NCI-H146 treated with DMSO at 0.1 percent for 48 hours (cell line): ENCODE data around the gene MOCOS.

Source experiments
- DNase-seq: peaks from one replicate; lab custom pipeline; 2025; ENCODE audit not compliant: unreplicated experiment; lab: John Stamatoyannopoulos, UW

The MOCOS gene

DNA sequence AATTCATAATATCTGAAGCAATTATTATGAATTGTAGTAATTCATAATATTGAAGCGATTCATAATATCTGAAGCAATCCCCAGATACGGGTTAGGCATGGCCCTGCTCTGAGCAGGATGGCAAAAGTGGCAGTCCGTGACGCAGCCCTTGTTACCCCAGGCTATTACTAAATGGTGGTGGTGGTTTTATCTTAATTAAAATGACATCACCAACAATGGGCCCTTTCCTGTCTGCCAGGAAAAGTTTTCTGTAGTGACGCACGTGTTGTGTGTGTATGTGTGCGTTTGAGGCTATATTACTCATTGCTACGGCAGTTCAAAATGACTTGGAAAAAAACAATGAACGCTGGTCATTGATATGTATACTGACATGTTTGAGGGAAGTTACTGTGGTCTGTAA lies 10.6 kb upstream of the MOCOS start:
- no peak for DNase-seq

DNA sequence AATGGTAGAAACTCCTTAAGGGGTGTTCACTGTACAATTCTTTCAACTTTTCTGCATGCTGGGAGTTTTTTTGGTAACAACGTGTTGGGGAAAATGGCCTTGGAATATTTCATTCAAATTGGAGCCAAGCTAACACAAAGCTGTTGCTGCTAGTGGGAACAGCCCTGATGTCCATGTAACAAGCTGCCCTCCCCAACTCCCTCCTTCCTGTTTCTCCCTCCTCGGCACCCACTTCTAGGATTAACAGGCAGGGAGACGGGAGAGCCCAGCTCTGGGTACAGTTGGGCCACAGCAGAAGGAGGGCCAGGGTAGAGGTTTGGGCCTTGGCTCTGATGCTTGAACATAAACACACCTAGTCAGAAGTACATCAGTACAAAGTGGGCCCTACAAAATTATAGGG lies 9.4 kb upstream of the MOCOS start:
- DNase-seq = no peak

DNA sequence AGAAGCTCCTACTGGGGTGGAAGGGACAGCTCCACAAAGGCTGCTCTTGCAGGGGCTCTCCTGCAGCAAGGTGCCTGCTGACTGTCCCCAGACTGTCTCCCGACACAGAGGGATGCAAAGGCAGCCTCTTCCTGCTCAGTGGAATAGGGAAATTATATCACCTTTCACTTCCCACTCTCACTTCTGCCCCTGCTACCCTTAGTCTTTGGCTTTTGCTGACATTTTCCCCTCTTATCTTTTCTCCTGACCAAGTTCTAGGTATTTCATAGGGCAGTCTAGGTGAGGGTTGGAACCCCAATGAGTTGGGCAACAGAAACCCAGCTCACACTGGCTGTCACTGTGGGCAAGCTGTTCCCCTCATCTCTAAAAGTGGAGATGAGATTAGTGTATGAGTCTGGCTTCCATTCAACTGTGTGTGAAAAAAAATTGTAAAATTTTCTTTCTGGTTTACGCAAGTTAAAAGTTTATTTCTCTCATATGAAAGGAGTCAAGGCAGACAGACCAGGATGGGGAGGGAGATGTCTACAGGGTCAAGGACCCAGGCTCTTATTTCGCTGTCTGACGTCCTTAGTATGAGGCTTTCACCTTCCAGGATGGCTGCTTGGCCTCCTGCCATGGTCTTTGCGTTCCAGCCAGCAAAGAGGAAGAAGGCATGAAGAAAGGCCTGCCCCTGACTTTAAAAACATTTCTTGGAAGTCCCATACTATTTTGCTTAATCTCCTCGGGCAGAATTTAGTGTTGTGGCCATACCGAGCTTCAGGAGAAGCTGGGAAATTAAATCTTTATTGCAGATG lies 7.5 kb upstream of the MOCOS start:
- DNase-seq = no peak

DNA sequence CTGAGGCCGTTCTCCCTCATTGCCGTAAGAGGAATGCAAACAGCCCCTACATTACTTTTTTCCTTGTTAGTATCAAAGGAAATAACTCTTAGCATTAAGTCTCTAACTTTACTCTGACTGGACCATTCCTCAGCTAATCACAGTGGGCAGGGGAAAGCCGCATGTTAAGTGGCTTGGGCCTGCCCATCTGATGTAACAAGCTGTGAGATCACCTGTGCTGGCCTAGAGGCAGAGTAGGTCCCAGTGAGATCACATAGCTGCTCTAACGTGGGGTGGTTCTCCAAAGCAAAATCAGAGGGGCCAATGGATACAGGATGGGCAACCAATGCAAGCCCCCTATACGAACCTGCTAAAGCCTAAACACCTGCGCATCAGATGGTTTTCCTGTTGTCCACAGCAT lies 5.9 kb upstream of the MOCOS start:
- DNase-seq = no peak

DNA sequence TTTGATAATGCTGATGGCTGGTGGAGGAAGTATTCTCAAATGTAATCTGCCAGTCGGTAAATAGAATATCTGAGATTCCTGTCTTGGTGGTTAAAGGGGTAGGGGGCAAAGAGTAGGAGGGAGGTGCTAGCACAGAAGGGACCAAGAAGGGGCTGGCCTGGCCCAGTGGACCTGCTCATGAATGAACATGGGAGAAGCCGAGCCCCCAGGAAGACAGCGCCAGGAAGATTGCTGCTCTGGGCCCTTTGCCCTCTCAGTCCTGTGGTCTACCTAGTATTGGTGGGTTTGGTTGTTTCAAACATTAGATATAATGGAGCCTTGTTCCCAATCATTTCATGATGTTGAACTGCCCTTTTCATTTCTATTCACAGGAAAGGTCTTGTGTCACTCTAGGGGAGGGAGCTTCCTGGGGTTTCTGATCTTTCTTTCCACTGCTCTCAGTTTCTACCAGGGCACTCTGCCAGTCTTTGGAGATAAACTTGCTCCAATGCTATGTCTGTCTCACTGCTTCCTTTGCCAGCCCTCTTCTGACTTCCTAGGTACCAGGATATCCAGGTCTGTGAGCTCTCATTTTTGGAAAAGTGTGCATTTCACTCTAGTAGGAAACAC lies 5.3 kb upstream of the MOCOS start:
- DNase-seq = no peak

DNA sequence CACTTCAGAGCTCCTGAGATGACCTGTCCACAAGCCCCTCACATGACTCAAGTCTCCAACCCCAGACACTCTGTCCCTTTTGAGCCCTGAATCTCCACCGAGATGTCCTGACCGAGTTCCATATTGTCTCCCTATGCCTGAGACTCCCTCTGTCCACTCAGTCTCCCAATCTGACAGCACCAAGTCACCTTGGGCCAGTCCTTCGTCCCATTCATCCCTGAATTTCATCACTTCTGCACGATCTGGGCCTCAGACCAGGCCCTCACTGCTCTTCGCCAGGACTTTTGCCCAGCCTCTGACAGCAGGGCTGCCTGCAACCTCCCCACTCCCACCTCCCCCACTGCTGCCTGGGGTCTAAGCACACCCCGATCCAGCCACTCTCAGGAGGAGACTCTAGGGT lies 4.3 kb upstream of the MOCOS start:
- no peak for DNase-seq

DNA sequence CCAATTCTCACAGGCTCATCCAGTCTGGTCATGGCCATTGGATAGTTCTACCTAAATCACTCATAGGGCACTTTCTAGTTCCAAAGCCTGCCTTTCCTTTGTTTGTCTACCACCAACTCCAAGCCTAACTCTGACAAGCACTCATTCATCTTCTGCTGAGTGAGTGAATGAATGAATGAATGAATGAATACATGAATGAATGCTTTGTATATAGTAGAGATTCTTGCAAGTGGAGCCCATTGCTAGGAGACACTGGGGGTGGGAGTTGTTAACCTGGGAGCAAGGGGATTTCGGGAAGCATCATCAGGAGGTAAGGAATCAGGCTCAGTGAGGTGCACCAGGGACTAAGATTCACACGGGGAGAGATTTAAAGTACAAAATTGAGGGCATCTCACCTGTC lies 3.3 kb upstream of the MOCOS start:
- DNase-seq = no peak

DNA sequence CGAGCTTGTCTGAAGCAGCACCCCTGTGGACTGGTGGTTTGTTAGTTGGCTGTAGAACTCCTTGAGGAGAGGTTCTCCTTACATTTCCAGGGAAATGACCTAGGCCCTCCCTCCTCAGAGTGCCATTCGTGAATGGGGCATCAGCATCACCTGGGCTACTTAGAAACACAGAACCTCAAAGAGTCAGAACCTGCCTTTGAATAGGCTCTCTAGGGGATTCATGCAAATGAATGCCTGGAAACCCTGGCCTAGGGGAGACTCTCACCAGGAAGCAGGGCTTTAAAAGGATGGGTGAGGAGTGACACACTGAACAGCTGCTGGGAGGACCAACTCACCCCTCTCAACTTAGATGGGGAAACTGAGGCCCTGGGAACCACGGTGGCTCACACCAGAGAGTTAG lies 2.1 kb upstream of the MOCOS start:
- no peak for DNase-seq

DNA sequence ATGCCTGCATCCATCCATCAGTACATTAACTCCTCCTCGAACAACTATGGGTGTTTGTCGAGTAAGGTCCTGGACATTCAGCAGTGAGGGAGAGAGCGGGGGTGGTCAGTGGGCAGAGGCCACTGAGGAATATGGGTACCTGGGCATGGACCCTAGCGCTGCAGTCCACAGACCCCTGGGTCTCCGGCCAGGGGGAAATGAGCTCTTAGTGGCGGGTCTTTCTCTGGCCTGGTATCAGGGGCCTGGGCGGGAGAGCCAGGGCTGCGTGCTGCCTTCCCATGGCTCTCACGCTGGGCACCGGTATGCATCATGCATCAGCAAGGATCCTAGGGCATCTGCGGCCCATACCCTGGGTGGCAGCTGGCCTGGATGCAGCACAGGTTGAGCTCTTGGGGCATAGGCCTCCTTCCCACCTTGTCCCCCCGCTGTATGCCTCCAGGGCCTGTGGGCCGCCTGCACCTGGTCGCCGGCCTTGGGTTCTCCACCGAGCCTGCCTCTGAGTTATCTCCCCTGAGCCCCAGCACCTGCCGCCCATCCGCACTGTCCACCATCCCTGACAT lies 1.3 kb upstream of the MOCOS start:
- no peak for DNase-seq

DNA sequence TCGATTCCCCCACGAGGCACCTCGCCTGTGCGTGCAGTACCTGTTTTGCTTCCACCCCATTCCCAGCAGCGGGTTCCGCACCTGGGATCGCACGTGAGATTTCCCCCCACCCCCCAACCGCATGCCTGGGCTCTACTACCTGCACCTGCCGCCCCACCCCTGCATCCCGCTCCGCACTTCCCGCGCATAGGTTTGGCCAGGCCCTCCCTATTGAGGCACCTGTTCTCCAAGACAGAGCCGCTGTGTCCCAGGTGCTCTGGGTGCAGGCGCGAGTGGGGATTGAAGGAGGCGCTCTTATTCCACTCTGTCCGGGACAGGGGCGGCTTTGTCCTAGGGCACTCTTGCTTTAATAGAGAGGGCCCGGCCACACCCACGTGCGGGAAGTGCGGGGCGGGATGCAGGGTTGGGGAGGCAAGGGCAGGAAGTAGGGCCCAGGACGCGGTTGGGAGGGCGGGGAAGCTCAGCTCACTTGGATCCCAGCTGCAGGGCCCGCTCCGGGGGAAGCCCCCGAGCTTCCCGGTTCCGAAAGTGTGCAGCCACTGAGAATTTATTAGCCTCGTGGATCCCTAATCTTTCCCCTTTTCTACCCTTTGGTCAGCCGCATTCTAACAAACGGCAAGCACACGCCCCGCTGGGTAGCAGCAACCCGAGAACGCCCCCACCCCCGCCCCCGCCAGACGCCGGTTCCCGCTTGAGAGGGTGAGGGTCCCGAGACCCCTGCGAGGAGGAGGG lies 670 bp upstream of the MOCOS start:
- DNase-seq = no peak

DNA sequence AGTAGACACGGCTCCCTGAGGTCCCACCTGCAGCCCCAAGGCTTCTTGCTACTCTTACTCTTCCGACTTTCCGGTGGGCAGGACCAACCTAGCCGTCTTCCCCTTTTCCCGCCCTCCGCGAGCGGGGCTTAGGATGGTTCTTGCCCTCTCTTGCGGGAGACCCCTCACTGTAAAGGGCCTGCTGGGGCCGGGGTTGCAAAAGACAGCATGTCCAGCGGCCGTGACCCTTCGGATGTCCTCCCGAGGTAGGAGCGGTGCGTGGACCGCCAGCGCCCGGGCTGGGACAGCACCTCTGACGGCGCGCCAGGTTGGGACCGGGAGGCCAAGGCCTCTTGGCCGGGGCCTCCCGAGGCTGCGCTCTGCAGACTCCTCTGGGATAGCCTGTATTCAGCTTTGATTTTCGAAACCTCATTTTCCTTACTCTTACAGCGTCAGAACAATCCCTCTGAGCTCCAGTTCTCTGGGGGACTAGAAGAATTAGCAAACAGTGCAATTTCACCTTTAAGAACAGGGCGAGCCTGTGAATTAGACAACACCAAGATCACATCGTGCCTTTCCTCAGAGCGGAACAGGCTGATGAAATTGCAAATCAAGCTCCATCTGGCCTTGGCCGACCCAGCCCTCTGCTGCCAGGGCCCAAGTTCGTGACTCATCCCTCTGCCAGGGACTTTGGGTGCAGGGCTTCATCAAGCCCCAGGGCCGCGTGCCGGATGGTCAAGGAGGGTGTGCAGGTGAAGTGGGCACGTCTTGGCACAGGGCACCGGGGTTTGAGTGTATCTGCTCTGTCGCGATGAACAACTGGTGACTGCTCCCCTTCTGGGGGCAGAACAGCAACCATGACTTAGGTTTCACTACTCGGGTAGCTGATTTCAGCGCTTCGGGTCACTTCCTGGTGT lies 777 bp downstream of the MOCOS start:
- DNase-seq = no peak

DNA sequence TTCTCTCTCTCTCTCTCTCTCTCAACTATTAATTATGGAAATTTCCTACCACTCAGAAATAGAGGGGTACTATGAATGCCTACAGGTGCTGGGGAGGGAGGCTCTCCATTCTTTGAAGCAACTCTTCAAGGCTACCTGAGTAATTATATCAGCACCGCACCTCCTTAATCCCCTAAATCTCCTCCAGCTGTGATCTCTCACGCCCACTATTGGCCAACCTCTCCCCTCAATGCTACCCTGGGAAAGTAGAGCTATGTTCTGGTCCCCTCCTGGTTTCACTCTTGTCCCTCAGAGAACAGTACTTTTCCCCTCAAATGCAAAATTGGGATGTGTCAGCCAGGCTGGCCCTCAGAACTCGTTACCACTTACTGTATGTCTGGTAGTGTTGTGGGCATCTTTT lies 1.6 kb downstream of the MOCOS start:
- DNase-seq = no peak

DNA sequence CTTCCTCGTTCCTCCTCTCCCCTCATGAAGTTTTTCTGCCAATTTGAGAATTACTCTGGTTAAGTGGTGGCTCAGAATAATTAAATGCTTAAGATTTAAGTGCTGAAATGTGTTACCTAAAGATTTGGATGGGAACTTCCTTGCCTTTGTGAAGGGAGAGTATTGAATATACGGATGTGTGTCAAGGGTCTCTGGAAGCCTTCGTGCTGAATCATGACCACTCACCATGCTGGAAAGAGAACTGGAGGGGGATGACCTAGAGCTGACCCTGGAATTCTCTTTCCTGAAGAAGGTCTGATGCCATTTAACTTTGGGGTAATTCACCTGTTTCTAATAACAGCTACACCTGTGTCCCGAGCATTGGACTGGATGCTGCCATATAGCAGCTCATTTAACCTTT lies 2.2 kb downstream of the MOCOS start:
- DNase-seq = no peak

DNA sequence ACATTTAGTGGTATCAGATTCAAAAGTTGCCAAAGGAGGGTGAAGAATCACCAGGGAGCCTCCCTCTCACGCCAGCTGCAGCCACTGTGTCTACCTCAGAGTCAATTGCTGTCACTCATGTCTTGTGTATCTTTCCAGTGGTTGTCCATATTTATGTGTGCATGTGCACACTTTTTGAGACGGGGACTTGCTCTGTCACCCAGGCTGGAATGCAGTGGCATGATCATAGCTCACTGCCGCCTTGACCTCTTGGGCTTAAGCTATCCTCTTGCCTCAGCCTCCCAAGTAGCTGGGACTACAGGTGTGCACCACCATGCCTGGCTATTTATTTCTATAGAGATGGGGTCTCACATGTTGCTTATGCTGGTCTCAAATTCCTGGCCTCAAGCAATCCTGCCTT lies 4.0 kb downstream of the MOCOS start:
- no peak for DNase-seq

DNA sequence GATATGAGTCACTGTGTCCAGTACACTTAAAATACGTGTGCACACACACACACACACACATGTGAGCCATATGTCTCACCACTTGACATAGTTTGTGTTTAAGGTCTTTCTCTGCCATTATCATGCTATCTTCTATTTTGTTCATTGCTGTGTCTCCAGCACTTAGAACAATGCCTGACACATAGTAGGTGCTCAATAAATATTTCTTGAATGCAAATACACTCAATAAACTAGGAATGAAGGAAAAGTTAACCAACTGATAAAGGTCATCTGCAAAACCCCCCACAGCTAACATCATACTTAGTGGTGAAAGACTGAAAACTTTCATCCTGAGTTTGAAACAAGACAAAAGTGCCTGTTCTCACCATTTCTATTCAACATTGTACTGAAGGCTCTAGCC lies 4.4 kb downstream of the MOCOS start:
- DNase-seq = no peak

DNA sequence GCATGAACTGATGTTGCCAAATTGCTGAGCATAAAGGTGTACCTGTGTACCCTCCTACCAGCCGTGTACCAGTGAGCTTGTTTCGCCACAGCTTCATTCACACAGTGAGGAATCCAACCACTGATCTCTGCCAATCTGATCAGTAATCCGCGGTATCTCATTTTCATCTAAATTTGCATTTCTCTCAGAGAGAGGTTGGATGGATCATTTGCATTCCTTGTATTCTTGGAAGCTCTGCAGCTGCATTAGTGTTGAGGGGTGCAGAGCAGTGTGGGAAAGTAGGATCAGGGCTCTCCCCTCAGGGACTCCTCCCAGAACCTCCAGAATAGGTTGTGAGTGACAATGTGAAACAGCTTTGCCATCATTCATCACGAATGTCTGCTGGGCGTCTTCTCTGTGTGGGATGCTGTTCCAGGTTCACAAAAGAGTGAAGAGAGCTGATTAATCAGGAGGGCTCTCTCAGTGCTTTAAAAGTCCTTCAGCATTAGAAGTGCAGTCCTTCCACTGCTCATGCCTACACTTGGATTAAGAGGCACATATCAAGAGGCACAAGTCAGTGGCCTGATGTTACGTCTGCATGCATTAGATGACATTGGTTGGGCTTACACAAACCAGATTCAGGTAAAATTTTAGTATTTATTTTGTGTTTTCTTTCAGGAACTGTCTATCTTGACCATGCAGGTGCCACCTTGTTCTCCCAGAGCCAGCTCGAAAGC lies 7.5 kb downstream of the MOCOS start:
- DNase-seq = no peak

DNA sequence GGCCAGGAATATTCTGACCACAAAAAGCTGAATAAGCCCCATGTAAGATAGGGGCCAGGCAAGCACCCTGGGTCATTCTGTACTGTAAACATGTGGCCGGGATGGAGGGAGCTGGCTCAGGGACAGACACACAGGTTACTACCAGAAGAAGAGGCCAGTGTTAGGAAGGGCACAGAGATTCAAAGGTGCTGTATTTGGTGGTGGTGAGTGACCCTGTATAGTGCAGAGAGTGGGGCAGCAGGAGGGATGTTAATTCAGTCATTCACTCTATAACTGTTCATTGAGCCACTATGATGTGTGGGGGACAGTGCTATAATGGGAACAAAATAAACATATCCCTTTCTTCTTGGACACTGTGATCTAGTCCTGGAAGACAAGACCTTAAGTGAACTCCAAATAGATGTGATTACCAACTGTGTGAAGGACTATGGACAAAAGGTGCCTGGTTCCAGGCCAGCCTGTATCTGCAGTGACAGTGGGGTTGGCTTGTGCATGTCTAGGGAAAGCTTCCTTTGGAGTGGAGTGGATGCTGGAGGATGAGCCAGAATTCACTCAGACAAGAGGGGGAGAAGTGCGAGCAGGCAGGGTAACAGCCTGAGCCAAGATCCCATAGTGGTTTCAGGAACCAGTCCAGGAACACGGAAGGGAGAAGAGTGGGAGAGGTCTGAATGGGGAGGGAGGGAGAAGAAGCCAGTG lies 8.3 kb downstream of the MOCOS start:
- no peak for DNase-seq

DNA sequence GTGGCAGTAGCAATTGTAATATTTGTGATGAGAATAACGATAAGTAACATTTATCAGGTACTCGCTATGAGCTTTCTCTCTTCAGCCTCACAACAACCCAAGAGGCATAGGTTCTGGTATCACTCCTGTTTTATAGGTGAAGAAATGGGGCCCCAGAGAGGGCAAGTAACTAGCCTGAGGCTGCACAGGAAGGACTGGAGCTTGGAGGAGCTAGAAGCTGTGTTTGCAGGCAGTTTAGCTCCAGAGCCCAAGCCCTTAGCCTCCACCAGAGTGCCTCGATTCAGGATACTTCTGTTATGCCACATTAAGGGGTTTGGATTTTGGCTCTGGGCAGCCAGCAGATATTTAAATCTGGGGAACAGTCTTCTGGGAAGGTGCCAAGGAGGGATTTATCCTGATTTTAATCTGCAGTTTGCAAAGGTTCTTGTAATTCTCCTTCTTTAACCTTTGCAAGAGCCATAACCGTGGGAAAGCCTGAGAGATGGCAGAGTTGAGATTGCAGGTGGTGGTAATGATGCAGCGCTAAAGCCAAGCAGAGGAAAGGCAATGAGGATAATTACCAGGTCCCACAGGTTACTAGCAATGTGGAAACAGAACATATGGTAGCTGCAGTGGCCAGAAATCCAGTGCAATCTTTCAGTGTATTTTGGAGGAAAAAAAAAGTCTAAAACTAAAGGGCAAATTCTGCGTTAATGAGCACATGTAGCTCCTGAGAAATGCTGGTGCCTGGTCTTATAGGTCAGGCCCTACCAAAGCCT lies 9.1 kb downstream of the MOCOS start:
- DNase-seq = no peak

DNA sequence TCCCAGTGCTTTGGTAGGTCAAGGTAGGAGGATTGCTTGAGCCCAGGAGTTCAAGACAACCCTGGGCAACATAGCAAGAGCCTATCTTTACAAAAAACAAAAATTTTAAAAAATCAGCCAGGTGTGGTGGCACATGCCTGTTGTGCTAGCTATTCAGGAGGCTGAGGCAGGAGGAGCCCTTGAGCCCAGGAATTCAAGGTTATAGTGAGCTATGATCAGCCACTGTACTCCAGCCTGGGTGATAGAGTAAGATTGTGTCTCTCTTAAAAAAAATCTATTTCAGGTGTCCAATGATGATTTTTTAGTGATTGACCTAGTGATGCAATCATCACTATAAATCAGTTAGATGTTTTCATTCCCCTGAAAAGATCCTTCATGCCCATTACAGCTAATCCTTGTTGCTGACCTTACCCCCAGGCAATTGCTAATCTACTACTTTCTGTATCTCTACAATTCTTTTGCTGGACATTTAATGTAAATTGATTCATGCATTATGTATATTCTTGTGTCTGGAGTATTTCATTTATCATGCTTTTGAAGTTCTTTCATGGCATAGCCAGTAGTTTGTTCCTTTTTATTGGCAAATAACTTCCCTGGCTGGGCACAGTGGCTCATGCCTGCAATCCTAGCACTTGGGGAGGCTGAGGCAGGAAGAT lies 10.3 kb downstream of the MOCOS start:
- no peak for DNase-seq
